Osteocyte (in vitro differentiated cells): ENCODE results near the gene NPTN. TPM values are rescaled to one million over a fixed set of nuclear protein-coding genes. Genes with fewer than 3 reads are reported as not detected.
"Not testable (repeated sequence)": the region's sequence is repeated elsewhere in the genome, so short reads cannot be mapped to it uniquely, and the experiment has no call there.

Experiments
- DNase-seq: peaks from one replicate; pipeline ENCODE4 v3.0.0; 2021; ENCODE audit warnings: mixed read lengths; ENCODE audit not compliant: unreplicated experiment; ENCODE audit errors: extremely low spot score
- H3K27ac Mint-ChIP-seq: one replicate; pipeline ENCODE4 v1.8.0; 2021; ENCODE audit warnings: mild to moderate bottlenecking, mixed read lengths; ENCODE audit not compliant: unreplicated experiment
- H3K27me3 Mint-ChIP-seq: one replicate; pipeline ENCODE4 v1.8.0; 2021; ENCODE audit warnings: mixed read lengths; ENCODE audit not compliant: unreplicated experiment
- H3K36me3 Mint-ChIP-seq: one replicate; pipeline ENCODE4 v1.8.0; 2021; ENCODE audit warnings: mixed read lengths; ENCODE audit not compliant: unreplicated experiment
- H3K4me1 Mint-ChIP-seq: one replicate; pipeline ENCODE4 v1.8.0; 2021; ENCODE audit warnings: mixed read lengths; ENCODE audit not compliant: unreplicated experiment
- H3K4me3 Mint-ChIP-seq: one replicate; pipeline ENCODE4 v1.8.0; 2021; ENCODE audit warnings: mild to moderate bottlenecking, moderate library complexity, mixed read lengths; ENCODE audit not compliant: unreplicated experiment
- H3K9me3 Mint-ChIP-seq: one replicate; pipeline ENCODE4 v1.8.0; 2021; ENCODE audit warnings: mixed read lengths; ENCODE audit not compliant: unreplicated experiment
- CTCF ChIP-seq: fragments of 200-600 bp; sonication (generic); IDR thresholded peaks from 2 replicates; pipeline ENCODE4 v1.5.0; 2021; ENCODE audit warnings: antibody characterized with exemption, mild to moderate bottlenecking, moderate library complexity
- total RNA-seq: library from RNA; stranded (reverse); gene quantifications from 2 replicates; pipeline ENCODE4 v1.2.1, GENCODE V29; 2021

NPTN gene
- total RNA-seq, 1 donor from 2014 or later, result 192 TPM

DNA sequence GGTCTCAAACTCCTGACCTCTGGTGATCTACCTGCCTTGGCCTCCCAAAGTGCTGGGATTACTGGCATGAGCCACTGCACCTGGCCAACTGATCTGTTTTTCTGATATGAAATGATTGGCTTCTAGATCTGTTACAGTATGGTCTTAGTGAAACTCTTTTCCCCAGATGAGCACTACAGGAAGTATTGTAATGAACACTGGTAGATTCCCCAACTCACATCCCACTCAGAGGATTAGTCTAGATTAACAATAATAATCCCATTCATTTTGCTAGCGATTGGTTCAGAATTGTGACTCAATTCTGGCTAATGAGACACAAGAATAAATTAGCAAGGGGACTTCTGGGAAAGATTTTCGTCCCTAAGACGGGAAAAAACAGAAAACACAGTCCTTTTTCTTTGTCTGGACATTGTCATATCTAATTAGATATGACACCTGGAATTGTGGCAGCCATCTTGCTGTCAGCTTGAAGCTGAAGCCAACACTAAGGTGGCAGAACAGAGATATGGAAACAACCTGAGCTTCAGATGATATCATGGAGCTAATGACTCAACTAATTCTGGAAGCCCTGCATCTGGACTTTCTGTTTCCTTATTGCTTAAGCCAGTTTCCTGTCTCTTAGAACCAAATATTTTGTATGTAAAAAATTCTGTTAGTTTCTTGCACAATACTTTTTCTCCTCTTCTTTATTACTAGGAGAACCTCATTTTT, 17.4 kb upstream of the NPTN start:
- Mint-ChIP-seq H3K27me3 (peaks cover 26% of the 10 kb centered on the region), H3K9me3 (peaks cover 4% of the 10 kb centered on the region), H3K27ac (no peak overlapping the region), H3K4me3 (no peak overlapping the region), H3K36me3 (no peaks in the 10 kb centered on the region), H3K4me1 (peaks cover 16% of the 10 kb centered on the region)
- no peak for TF ChIP-seq CTCF
- DNase-seq, result no peak

- Mint-ChIP-seq H3K36me3 (no peaks in the 10 kb centered on the region), H3K27me3 (peaks cover 8% of the 10 kb centered on the region), H3K9me3 (peaks cover 4% of the 10 kb centered on the region), H3K4me1 (peaks cover 16% of the 10 kb centered on the region), H3K4me3 (no peak overlapping the region), H3K27ac (peak overlapping the region; percentile 31)
- no peak for TF ChIP-seq CTCF
- no peak for DNase-seq
These were observed 14.8 kb upstream of the NPTN start for GRCh38 chr15:73648014-73648295.

DNA sequence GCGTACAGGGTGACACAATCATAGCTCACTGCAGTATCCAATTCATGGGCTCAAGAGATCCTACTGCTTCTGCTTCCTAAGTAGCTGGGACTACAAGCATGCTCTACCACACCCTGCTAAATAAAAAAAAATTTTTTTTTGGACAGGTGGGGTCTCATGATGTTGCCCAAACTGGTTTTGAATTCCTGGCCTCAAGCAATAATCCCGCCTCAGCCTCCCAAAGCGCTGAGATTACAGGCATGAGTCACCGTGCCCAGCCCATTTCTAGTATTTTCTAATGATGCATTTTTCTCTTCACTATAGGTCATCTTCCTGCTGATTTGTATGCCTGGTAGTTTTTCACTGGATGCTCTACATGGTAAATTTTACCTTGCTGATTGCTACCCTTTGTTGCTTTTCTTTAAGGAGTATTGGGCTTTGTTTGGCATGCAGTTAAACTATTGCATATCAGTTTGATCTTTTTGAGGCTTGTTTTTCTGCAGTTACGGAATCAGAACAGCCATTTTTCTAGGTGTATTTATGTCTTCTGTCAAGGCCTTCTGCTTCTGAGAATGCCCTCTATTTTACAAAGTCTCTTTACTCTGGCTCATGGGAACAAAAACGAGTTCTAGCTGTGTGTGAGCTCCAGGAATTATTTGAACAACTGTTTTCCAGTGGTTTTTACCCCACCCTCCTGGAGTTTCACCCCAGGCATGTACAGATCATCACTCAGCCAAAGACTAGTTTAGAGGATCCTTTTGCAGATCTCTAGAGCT, 14.2 kb upstream of the NPTN start:
- H3K9me3 Mint-ChIP-seq, result peaks cover 4% of the 10 kb centered on the region
- no peaks in the 10 kb centered on the region for H3K36me3 Mint-ChIP-seq
- H3K27ac Mint-ChIP-seq, result peak overlapping the region; percentile 31
- TF ChIP-seq CTCF, result no peak
- H3K4me1 Mint-ChIP-seq, result peaks cover 16% of the 10 kb centered on the region
- DNase-seq, result no peak
- peaks cover 6% of the 10 kb centered on the region for H3K27me3 Mint-ChIP-seq
- H3K4me3 Mint-ChIP-seq, result no peak overlapping the region

GRCh38 chr15:73639464-73639863, 6.3 kb upstream of the NPTN start:
- not testable (repeated sequence) for H3K36me3 Mint-ChIP-seq, H3K9me3 Mint-ChIP-seq, H3K27me3 Mint-ChIP-seq, DNase-seq, H3K27ac Mint-ChIP-seq, H3K4me3 Mint-ChIP-seq
- H3K4me1 Mint-ChIP-seq, result peaks cover 29% of the 10 kb centered on the region

- Mint-ChIP-seq H3K27me3 (no peaks in the 10 kb centered on the region), H3K9me3 (peaks cover 6% of the 10 kb centered on the region), H3K27ac (peak overlapping the region; percentile 12), H3K4me3 (no peak overlapping the region), H3K36me3 (no peaks in the 10 kb centered on the region), H3K4me1 (peaks cover 41% of the 10 kb centered on the region)
- DNase-seq, result no peak
- TF ChIP-seq CTCF, result no peak
These were observed 4.3 kb upstream of the NPTN start for GRCh38 chr15:73637527-73637926.
